HEK293 (cell line): ENCODE measurements around the gene RPS15A.
A peak's percentile ranks its signal among the peaks of the same experiment; 100 is the strongest.
"Not testable (repeated sequence)": the region's sequence is repeated elsewhere in the genome, so short reads cannot be mapped to it uniquely, and the experiment has no call there.

Source experiments
- CTCF ChIA-PET: fragments of 350-600 bp; formaldehyde crosslinking; extraction: SDS; loops from one replicate; lab custom pipeline; 2021; ENCODE audit warnings: antibody characterized with exemption; lab: Yijun Ruan, JAX
- POLR2A ChIA-PET: fragments of 300-600 bp; formaldehyde crosslinking; extraction: SDS; loops from one replicate; lab custom pipeline; 2020; ENCODE audit warnings: antibody characterized with exemption, inconsistent platforms; lab: Yijun Ruan, JAX
- H3K27ac ChIP-seq: fragments of 200-500 bp; sonication (Bioruptor generic); 2 replicates; pipeline ENCODE4 v1.5.1; 2014; ENCODE audit warnings: low read depth, low read length, control low read depth, inconsistent platforms; ENCODE audit errors: extremely low read depth
- H3K36me3 ChIP-seq, 2 experiments: fragments of 200-500 bp in 1 of 2; sonication (Bioruptor generic) in 1 of 2; 1 replicate in 1 of 2; 2 replicates in 1 of 2; pipeline ENCODE4 v1.5.1; 2014 to 2017; ENCODE audit warnings: inconsistent platforms in 2 of 2, low read length in 2 of 2; ENCODE audit not compliant: control insufficient read depth in 2 of 2, insufficient read depth in 1 of 2
- H3K4me1 ChIP-seq: fragments of 200-500 bp; sonication (Bioruptor generic); 2 replicates; pipeline ENCODE4 v1.5.1; 2014; ENCODE audit warnings: mild to moderate bottlenecking, low read length, inconsistent platforms; ENCODE audit not compliant: control insufficient read depth, insufficient read depth
- H3K4me3 ChIP-seq: 2 replicates; pipeline ENCODE4 v1.5.1; 2011; ENCODE audit warnings: low read depth, mild to moderate bottlenecking, control low read depth, low read length, moderate library complexity
- H3K9me3 ChIP-seq: fragments of 200-500 bp; sonication (Bioruptor generic); 2 replicates; pipeline ENCODE4 v1.5.1; 2014; ENCODE audit warnings: low read depth, low read length, inconsistent platforms; ENCODE audit not compliant: control insufficient read depth, insufficient read depth
- REPIN1 ChIP-seq: fragments of 450-650 bp; formaldehyde crosslinking; IDR thresholded peaks from 2 replicates; pipeline ENCODE4 v1.5.1; 2017; ENCODE audit warnings: missing biosample characterization, missing genetic modification characterization, low read depth
- SCRT2 ChIP-seq: fragments of 450-650 bp; formaldehyde crosslinking; IDR thresholded peaks from 2 replicates; pipeline ENCODE4 v1.5.1; 2016; ENCODE audit warnings: missing biosample characterization, missing genetic modification characterization
- ZBTB44 ChIP-seq: fragments of 450-650 bp; IDR thresholded peaks from 2 replicates; pipeline ENCODE4 v1.5.1; 2018; ENCODE audit warnings: missing biosample characterization, mild to moderate bottlenecking, missing genetic modification characterization
- ZNF184 ChIP-seq: fragments of 450-650 bp; IDR thresholded peaks from 2 replicates; pipeline ENCODE4 v1.5.1; 2018; ENCODE audit warnings: missing biosample characterization, mild to moderate bottlenecking, missing genetic modification characterization
- ZXDB ChIP-seq: fragments of 450-650 bp; formaldehyde crosslinking; IDR thresholded peaks from 2 replicates; pipeline ENCODE4 v1.5.1; 2016; ENCODE audit warnings: missing biosample characterization, missing genetic modification characterization

The RPS15A gene

DNA sequence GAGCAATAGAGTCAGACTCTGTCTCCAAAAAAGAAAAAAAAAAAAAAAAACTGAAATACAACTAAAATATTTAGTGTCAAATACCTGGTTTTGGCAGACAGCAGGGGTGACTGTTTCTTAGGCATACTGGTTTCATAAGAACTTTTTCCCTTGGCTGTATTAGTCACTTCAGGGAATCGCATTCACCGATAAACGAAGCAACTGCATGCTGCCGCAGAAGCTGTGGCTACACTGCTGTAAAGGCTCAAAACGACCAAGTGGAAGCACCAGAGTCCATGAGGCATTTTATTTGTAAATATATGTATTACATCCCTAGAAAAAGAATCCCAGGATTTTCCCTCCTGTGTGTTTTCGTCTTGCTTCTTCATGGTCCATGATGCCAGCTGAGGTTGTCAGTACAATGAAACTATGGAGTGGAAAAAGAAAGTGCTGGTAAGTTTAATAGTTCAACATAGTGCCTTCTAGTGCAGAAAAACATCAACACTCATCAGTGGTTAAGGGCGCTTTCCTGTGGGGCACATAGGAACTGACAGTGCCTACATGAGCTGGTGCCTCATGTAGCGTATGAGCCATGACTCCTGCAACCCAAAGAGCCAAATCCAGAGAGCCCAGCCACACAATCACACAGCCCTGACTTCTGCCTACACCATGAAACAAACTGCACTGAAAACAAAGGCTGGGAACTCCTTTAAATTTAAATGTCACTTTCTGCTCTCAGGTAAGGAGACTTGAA lies 7.3 kb downstream of the RPS15A start:
- Histone ChIP-seq H3K9me3 (no peaks in the 10 kb centered on the region), H3K27ac (no peak overlapping the region), H3K4me1 (peaks cover 4% of the 10 kb centered on the region; the same call in 1 of the 2 replicates), H3K4me3 (no peak overlapping the region), H3K36me3 (peaks cover 43 to 60% of the 10 kb centered on the region in 2 experiments)
- TF ChIP-seq ZBTB44 (tag by site-specific recombination): peak; percentile 65
- TF ChIP-seq REPIN1 (tag by site-specific recombination): no peak
- POLR2A ChIA-PET: interaction anchor here (10.4 kb wide), 1 partner anchor 19 kb away, joined by 329 read pairs; the partner anchor contains the start of gene ARL6IP1
- CTCF ChIA-PET: interaction anchor here (0.7 kb wide), 1 partner anchor 341 kb away, joined by 3 read pairs; no protein-coding TSS in a partner anchor

DNA sequence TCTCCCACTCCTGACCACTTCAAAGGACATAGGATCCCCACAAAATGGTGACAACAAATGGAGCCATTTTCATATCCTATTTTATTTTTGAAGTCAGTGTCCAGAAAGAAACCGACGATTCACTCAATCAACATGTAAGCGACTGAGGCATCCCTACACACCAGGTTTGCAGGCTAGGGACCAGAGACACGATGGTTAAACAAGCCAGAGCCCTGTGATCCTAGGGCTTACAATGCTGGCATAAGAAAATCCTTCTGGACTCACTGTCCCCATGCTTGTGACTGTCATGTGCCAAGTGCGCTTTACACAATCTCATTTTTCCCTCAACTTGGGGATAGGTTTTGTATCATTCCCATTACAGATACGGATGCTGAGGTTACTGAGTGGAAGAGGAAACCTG lies 8.9 kb downstream of the RPS15A start:
- POLR2A ChIA-PET, CTCF ChIA-PET, H3K9me3 ChIP-seq, H3K4me1 ChIP-seq, H3K4me3 ChIP-seq, H3K27ac ChIP-seq: not testable (repeated sequence)
- peaks cover 30 to 43% of the 10 kb centered on the region in 2 experiments for H3K36me3 ChIP-seq

DNA sequence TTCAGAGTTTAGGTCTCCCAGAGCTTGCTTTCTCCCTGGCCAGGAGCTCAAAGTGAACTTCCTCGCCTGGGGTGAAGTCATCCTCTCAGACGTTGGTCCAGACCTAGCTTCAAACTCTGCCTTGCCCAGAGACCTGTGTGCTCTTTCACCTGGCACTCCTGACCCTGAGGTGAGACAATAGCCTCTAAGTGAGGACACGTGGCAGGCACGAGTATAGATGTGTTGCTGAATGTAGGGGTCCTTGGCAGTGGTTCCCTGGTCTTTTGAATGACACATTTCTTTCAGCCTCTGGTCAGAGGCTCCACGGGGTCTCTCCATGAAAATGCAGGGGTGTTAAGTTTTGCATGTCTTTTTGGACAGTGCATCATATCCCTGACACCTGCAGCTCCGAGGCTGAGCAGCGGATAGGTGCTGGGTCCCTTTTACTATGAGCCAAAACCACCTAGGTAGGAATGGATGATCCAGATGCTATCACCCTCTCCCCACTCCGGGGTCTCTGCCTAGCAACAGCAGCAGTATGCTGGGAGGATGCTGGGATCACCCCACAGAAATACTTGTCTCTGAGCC lies 9.6 kb downstream of the RPS15A start:
- H3K36me3 ChIP-seq: peaks cover 23 to 37% of the 10 kb centered on the region in 2 experiments
- POLR2A ChIA-PET, H3K27ac ChIP-seq, CTCF ChIA-PET, H3K4me3 ChIP-seq: not testable (repeated sequence)
- peak; percentile 75 for TF ChIP-seq ZXDB (tag by site-specific recombination)
- TF ChIP-seq, all 188 proteins: peak for 1; not testable (repeated sequence) for 187
- H3K4me1 ChIP-seq, H3K9me3 ChIP-seq: not testable (repeated sequence)

DNA sequence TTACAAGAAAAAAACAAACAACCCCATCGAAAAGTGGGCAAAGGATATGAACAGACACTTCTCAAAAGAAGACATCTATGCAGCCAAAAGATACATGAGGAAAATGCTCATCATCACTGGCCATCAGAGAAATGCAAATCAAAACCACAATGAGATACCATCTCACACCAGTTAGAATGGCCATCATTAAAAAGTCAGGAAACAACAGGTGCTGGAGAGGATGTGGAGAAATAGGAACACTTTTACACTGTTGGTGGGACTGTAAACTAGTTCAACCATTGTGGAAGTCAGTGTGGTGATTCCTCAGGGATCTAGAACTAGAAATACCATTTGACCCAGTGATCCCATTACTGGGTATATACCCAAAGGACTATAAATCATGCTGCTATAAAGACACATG lies 12.5 kb downstream of the RPS15A start:
- H3K4me3 ChIP-seq, CTCF ChIA-PET, H3K4me1 ChIP-seq, H3K36me3 ChIP-seq, POLR2A ChIA-PET, H3K27ac ChIP-seq, H3K9me3 ChIP-seq: not testable (repeated sequence)
- TF ChIP-seq ZNF184 (tag by site-specific recombination) (peak; percentile 95), SCRT2 (0 out of 2 replicates have a peak, but pooled peaks have one; percentile 29)

- H3K4me1 ChIP-seq, POLR2A ChIA-PET, H3K4me3 ChIP-seq, H3K27ac ChIP-seq, CTCF ChIA-PET, H3K36me3 ChIP-seq, H3K9me3 ChIP-seq: not testable (repeated sequence)
Measured at GRCh38 chr16:18776334-18776733, 13.8 kb downstream of the RPS15A start.

- H3K4me3 ChIP-seq, POLR2A ChIA-PET, H3K36me3 ChIP-seq, H3K9me3 ChIP-seq, H3K4me1 ChIP-seq, H3K27ac ChIP-seq, CTCF ChIA-PET: not testable (repeated sequence)
Measured at GRCh38 chr16:18774651-18775050, 15.5 kb downstream of the RPS15A start.

- POLR2A ChIA-PET, H3K36me3 ChIP-seq, H3K4me3 ChIP-seq, CTCF ChIA-PET, H3K27ac ChIP-seq, H3K9me3 ChIP-seq, H3K4me1 ChIP-seq: not testable (repeated sequence)
Measured at GRCh38 chr16:18772171-18772570, 18.0 kb downstream of the RPS15A start.

- POLR2A ChIA-PET, H3K36me3 ChIP-seq, H3K27ac ChIP-seq, H3K4me3 ChIP-seq, H3K4me1 ChIP-seq, CTCF ChIA-PET, H3K9me3 ChIP-seq: not testable (repeated sequence)
Measured at GRCh38 chr16:18770336-18770962, 19.7 kb downstream of the RPS15A start.

DNA sequence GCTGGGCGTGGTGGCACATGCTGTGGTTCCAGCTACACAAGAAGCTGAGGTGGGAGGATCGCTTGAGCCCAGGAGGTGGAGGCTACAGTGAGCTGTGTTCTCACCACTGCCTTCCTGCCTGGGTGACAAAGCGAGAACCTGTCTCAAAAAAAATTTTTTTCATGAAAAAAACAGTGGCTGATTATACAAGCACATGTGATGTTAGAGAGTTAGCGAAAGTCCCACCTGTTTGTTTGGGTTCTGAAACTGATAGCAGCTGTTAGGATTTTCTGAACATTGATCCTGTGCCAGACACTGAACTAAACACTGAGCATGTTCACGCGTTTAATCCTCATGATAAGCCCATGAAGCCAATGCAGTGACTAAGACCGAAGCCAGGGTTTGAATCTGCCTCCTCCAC lies 22.9 kb downstream of the RPS15A start:
- H3K27ac ChIP-seq, H3K4me1 ChIP-seq, H3K36me3 ChIP-seq, H3K4me3 ChIP-seq, CTCF ChIA-PET, POLR2A ChIA-PET, H3K9me3 ChIP-seq: not testable (repeated sequence)
